HepG2 (cell line): ENCODE data around the gene UBE3D. TPM values are rescaled to one million over a fixed set of nuclear protein-coding genes. Genes with fewer than 3 reads are reported as not detected.

ENCODE experiments used
- ARNT2 ChIP-seq: sonication (generic); formaldehyde crosslinking; IDR thresholded peaks from 2 replicates; pipeline ENCODE4 v1.8.0; 2022; ENCODE audit warnings: mild to moderate bottlenecking, low read depth, missing genetic modification reagents, moderate library complexity
- ATF3 ChIP-seq: sonication (generic); formaldehyde crosslinking; IDR thresholded peaks from 2 replicates; pipeline ENCODE4 v1.4.0; 2020; ENCODE audit warnings: missing genetic modification reagents
- DPF2 ChIP-seq: sonication (generic); formaldehyde crosslinking; IDR thresholded peaks from 2 replicates; pipeline ENCODE4 v1.4.0; 2020; ENCODE audit warnings: mild to moderate bottlenecking, low read depth, missing genetic modification reagents, borderline replicate concordance
- HHEX ChIP-seq: IDR thresholded peaks from 2 replicates; pipeline ENCODE4 v1.6.1; 2016; ENCODE audit warnings: control low read depth
- LBX2 ChIP-seq: sonication (generic); formaldehyde crosslinking; IDR thresholded peaks from 2 replicates; pipeline ENCODE4 v1.5.0; 2020; ENCODE audit warnings: missing genetic modification reagents, mild to moderate bottlenecking, borderline replicate concordance
- NFIB ChIP-seq: sonication (generic); formaldehyde crosslinking; IDR thresholded peaks from 2 replicates; pipeline ENCODE4 v1.9.0; 2021; ENCODE audit warnings: missing genetic modification reagents, mild to moderate bottlenecking, borderline replicate concordance
- NFIC ChIP-seq: IDR thresholded peaks from 2 replicates; pipeline ENCODE4 v1.6.1; 2012; ENCODE audit warnings: mild to moderate bottlenecking, low read length, inconsistent platforms
- POLR2AphosphoS2 ChIP-seq: IDR thresholded peaks from 2 replicates; pipeline ENCODE4 v1.6.1; 2011; ENCODE audit warnings: low read depth, low read length, improper control_type of control experiment
- PPARG ChIP-seq: conservative IDR thresholded peaks from 2 replicates; pipeline ENCODE4 v1.6.1; 2016; ENCODE audit warnings: missing biosample characterization, missing genetic modification reagents
- SAFB2 ChIP-seq: sonication (generic); formaldehyde crosslinking; IDR thresholded peaks from 2 replicates; pipeline ENCODE4 v1.5.1; 2020; ENCODE audit warnings: missing genetic modification reagents, low read depth, mild to moderate bottlenecking, borderline replicate concordance
- SMARCC2 ChIP-seq: fragments of 450-650 bp; IDR thresholded peaks from 2 replicates; pipeline ENCODE4 v1.6.1; 2017; ENCODE audit warnings: antibody characterized with exemption, mild to moderate bottlenecking
- TBL1XR1 ChIP-seq: fragments of 150-350 bp; IDR thresholded peaks from 2 replicates; pipeline ENCODE4 v1.6.1; 2014; ENCODE audit warnings: borderline replicate concordance, low read length; ENCODE audit not compliant: partially characterized antibody
- ZFP41 ChIP-seq: sonication (generic); formaldehyde crosslinking; IDR thresholded peaks from 2 replicates; pipeline ENCODE4 v1.4.0; 2020; ENCODE audit warnings: mild to moderate bottlenecking, missing genetic modification reagents, borderline replicate concordance
- ZNF512 ChIP-seq: sonication (generic); formaldehyde crosslinking; IDR thresholded peaks from 2 replicates; pipeline ENCODE4 v1.4.0; 2020; ENCODE audit warnings: mild to moderate bottlenecking, missing genetic modification reagents
- ZNF616 ChIP-seq: sonication (generic); formaldehyde crosslinking; IDR thresholded peaks from 2 replicates; pipeline ENCODE4 v1.5.0; 2020; ENCODE audit warnings: low read depth, mild to moderate bottlenecking, missing genetic modification reagents
- polyA plus RNA-seq, 8 experiments: library from polyadenylated mRNA; depleted of rRNA in 3 of 8; stranded (reverse) in 7 of 8; unstranded in 1 of 8; fragments of >200 nt; fragmentation: Illumina TruSeq in 4 of 8; extraction: Trizol in 4 of 8; gene quantifications; 2 replicates each; pipeline versions ENCODE4 v1.2.1 to v1.2.3, GENCODE V29; 2011 to 2016; ENCODE audit warnings: low read depth in 4 of 8, missing spikeins in 1 of 8, mixed read lengths in 1 of 8; ENCODE audit not compliant: insufficient read depth in 1 of 8
- total RNA-seq, 5 experiments: library from RNA; depleted of rRNA; stranded (reverse); fragments of >200 nt; fragmentation: Illumina TruSeq; extraction: Trizol; gene quantifications; 2 replicates each; pipeline ENCODE4 v1.2.3, GENCODE V29; 2016; ENCODE audit warnings: low read depth in 1 of 5
- TF ChIP-seq, protein P1 (sequence below): sonication (generic); formaldehyde crosslinking; IDR thresholded peaks from 2 replicates; pipeline ENCODE4 v1.8.0; 2022; ENCODE audit warnings: mild to moderate bottlenecking, missing genetic modification reagents
- TF ChIP-seq, protein P2 (sequence below): sonication (generic); formaldehyde crosslinking; IDR thresholded peaks from 2 replicates; pipeline ENCODE4 v1.4.0; 2020; ENCODE audit warnings: mild to moderate bottlenecking, low read depth, missing genetic modification reagents
- TF ChIP-seq, protein P3 (sequence below): sonication (generic); formaldehyde crosslinking; IDR thresholded peaks from 2 replicates; pipeline ENCODE4 v1.4.0; 2020; ENCODE audit warnings: missing genetic modification reagents
- TF ChIP-seq, protein P4 (sequence below): sonication (generic); formaldehyde crosslinking; IDR thresholded peaks from 2 replicates; pipeline ENCODE4 v1.8.0; 2023; ENCODE audit warnings: mild to moderate bottlenecking, missing genetic modification reagents

The UBE3D gene
- total and polyA plus RNA-seq, 2 of the 13 experiments (the other 11 are each of a cell fraction or from before 2014, with no cell fraction given): 5.1 to 11.4 TPM

DNA sequence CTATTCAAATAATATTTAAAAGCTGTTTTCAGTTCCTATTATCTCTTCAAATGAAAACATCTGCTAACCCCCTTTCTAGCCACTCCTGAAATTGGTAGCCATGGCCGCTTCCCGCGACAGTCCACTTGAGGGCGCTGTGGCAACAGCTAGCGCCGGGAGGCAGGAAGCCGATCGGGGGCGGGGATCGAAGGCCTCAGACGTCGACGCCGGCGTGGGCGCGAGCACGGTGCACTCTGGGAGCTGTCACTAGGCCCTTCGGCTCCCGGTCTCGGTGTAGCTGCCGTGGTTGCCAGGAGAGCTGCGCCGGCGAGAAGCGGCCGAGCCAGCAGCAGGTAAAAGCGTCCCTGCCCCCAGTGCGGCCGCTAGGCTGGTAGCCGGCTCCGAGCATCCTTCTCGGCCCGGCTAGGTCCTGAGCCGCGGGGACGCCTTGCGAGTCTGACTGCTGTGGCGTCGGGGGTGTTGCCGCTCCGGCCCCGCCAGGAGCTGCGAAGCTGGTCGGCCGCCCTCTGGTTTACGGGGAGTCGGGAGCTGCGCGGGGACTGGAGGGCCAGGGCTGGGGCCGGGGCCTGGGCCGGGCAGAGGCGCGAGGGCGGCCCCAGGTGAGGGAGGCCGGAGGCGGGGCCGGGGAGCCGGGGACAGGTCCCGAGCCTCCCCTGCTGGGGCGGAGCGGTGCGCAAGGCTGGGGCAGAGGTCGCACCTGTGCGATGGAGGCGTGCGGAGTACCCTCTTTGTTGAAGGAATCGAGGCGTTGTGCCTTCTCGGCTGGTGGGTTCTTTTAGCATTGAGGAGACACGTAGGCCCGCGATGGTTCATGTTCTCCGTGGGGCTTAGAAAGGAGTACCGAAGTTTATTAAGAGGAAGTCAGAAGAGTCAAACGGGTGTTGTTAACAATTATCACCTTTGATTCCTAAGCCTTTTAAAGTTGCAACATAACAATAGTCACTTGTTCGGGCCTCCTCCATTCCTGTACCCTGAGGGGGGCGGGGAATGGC is 2.1 kb upstream of the UBE3D start, which contains the start of gene DOP1A (continued):
- TF ChIP-seq, protein P1, sequence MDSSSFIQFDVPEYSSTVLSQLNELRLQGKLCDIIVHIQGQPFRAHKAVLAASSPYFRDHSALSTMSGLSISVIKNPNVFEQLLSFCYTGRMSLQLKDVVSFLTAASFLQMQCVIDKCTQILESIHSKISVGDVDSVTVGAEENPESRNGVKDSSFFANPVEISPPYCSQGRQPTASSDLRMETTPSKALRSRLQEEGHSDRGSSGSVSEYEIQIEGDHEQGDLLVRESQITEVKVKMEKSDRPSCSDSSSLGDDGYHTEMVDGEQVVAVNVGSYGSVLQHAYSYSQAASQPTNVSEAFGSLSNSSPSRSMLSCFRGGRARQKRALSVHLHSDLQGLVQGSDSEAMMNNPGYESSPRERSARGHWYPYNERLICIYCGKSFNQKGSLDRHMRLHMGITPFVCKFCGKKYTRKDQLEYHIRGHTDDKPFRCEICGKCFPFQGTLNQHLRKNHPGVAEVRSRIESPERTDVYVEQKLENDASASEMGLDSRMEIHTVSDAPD (CRISPR knock-in tag): 0 out of 2 replicates have a peak, but pooled peaks have one; percentile 42
- TF ChIP-seq POLR2AphosphoS2: no peak
- TF ChIP-seq HHEX: no peak
- peak; percentile 81 for TF ChIP-seq ARNT2 (CRISPR knock-in tag)
- no peak for TF ChIP-seq ZNF512 (CRISPR knock-in tag)
- no peak for TF ChIP-seq TBL1XR1
- TF ChIP-seq, protein P2, sequence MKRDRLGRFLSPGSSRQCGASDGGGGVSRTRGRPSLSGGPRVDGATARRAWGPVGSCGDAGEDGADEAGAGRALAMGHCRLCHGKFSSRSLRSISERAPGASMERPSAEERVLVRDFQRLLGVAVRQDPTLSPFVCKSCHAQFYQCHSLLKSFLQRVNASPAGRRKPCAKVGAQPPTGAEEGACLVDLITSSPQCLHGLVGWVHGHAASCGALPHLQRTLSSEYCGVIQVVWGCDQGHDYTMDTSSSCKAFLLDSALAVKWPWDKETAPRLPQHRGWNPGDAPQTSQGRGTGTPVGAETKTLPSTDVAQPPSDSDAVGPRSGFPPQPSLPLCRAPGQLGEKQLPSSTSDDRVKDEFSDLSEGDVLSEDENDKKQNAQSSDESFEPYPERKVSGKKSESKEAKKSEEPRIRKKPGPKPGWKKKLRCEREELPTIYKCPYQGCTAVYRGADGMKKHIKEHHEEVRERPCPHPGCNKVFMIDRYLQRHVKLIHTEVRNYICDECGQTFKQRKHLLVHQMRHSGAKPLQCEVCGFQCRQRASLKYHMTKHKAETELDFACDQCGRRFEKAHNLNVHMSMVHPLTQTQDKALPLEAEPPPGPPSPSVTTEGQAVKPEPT (CRISPR knock-in tag): peak; percentile 28; the same call in 1 of the 2 replicates
- TF ChIP-seq ZNF616 (CRISPR knock-in tag): 0 out of 2 replicates have a peak, but pooled peaks have one; percentile 37
- peak; percentile 26; the same call in 1 of the 2 replicates for TF ChIP-seq PPARG (CRISPR knock-in tag)
- TF ChIP-seq, protein P3, sequence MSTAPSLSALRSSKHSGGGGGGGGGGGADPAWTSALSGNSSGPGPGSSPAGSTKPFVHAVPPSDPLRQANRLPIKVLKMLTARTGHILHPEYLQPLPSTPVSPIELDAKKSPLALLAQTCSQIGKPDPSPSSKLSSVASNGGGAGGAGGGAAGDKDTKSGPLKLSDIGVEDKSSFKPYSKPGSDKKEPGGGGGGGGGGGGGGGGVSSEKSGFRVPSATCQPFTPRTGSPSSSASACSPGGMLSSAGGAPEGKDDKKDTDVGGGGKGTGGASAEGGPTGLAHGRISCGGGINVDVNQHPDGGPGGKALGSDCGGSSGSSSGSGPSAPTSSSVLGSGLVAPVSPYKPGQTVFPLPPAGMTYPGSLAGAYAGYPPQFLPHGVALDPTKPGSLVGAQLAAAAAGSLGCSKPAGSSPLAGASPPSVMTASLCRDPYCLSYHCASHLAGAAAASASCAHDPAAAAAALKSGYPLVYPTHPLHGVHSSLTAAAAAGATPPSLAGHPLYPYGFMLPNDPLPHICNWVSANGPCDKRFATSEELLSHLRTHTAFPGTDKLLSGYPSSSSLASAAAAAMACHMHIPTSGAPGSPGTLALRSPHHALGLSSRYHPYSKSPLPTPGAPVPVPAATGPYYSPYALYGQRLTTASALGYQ (CRISPR knock-in tag): peak; percentile 63
- no peak for TF ChIP-seq SMARCC2
- TF ChIP-seq, protein P4, sequence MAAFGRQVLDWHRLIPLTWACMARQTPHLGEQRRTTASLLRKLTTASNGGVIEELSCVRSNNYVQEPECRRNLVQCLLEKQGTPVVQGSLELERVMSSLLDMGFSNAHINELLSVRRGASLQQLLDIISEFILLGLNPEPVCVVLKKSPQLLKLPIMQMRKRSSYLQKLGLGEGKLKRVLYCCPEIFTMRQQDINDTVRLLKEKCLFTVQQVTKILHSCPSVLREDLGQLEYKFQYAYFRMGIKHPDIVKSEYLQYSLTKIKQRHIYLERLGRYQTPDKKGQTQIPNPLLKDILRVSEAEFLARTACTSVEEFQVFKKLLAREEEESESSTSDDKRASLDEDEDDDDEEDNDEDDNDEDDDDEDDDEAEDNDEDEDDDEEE (CRISPR knock-in tag): no peak
- no peak for TF ChIP-seq ZFP41 (CRISPR knock-in tag)
- no peak for TF ChIP-seq NFIB
- TF ChIP-seq ATF3 (CRISPR knock-in tag): peak; percentile 9; the same call in 1 of the 2 replicates
- no peak for TF ChIP-seq SAFB2
- no peak for TF ChIP-seq NFIC
- no peak for TF ChIP-seq LBX2 (CRISPR knock-in tag)
- no peak for TF ChIP-seq DPF2 (CRISPR knock-in tag)
